Panc1 (cell line): ENCODE measurements around the gene DACH1. TPM values are rescaled to one million over a fixed set of nuclear protein-coding genes. Genes with fewer than 3 reads are reported as not detected.

Experiments
- ATAC-seq: fragments of 200-7000 bp; cut with Tn5 transposase; 2 replicates; pipeline ENCODE4 v1.9.1; 2020; ENCODE audit warnings: mild to moderate bottlenecking, moderate library complexity
- BruUV-seq: library from RNA; stranded (reverse); fragments of 400-500 nt; replicated peaks from 2 replicates; lab custom pipeline; 2021; lab: Mats Ljungman, UMichigan
- CTCF ChIA-PET: fragments of 300-600 bp; sonication (Branson Sonifier 250); formaldehyde crosslinking; loops from one replicate; lab custom pipeline; 2022; ENCODE audit warnings: antibody characterized with exemption; lab: Charles Lee
- POLR2A ChIA-PET: fragments of 300-600 bp; sonication (Branson Sonifier 250); formaldehyde crosslinking; loops from one replicate; lab custom pipeline; 2022; ENCODE audit warnings: antibody characterized with exemption; lab: Charles Lee
- DNase-seq: peaks from one replicate; pipeline ENCODE4 v3.0.0-alpha.2; 2010; ENCODE audit warnings: low read depth, low spot score
- H3K27ac ChIP-seq: 2 replicates; pipeline ENCODE4 v1.5.1; 2011; ENCODE audit warnings: mild to moderate bottlenecking, low read length, inconsistent platforms
- H3K27me3 ChIP-seq: fragments of 200-500 bp; sonication (Bioruptor generic); 2 replicates; pipeline ENCODE4 v1.6.0; 2014; ENCODE audit warnings: low read length, inconsistent platforms; ENCODE audit not compliant: control insufficient read depth, insufficient read depth
- H3K36me3 ChIP-seq: fragments of 200-500 bp; sonication (Bioruptor generic); 2 replicates; pipeline ENCODE4 v1.5.1; 2014; ENCODE audit warnings: inconsistent platforms, mild to moderate bottlenecking, low read length, moderate library complexity; ENCODE audit not compliant: control insufficient read depth, insufficient read depth
- H3K4me1 ChIP-seq: 2 replicates; pipeline ENCODE4 v1.5.1; 2011; ENCODE audit warnings: inconsistent platforms, mild to moderate bottlenecking, low read length, moderate library complexity; ENCODE audit not compliant: control insufficient read depth, insufficient read depth
- H3K4me3 ChIP-seq, 2 experiments: 2 replicates each; pipeline ENCODE4 v1.5.1; 2011 to 2012; ENCODE audit warnings: low read depth in 2 of 2, low read length in 2 of 2, mild to moderate bottlenecking in 2 of 2, inconsistent platforms in 1 of 2, moderate library complexity in 1 of 2
- H3K9me3 ChIP-seq: fragments of 200-500 bp; sonication (Bioruptor generic); 2 replicates; pipeline ENCODE4 v1.5.1; 2014; ENCODE audit warnings: low read depth, mild to moderate bottlenecking, inconsistent platforms, low read length, moderate library complexity; ENCODE audit not compliant: control insufficient read depth, insufficient read depth
- POLR2AphosphoS5 ChIP-seq: IDR thresholded peaks from 2 replicates; pipeline ENCODE4 v1.6.1; 2012; ENCODE audit warnings: mild to moderate bottlenecking, low read depth, low read length, moderate library complexity
- SIN3A ChIP-seq: IDR thresholded peaks from 2 replicates; pipeline ENCODE4 v1.6.1; 2012; ENCODE audit warnings: low read depth, mild to moderate bottlenecking, low read length, moderate library complexity, borderline replicate concordance; ENCODE audit not compliant: insufficient read depth
- TCF7L2 ChIP-seq: IDR thresholded peaks from 2 replicates; pipeline ENCODE4 v1.6.1; 2011; ENCODE audit warnings: mild to moderate bottlenecking, low read depth, low read length, inconsistent platforms
- in situ Hi-C: cut with HindIII; loops from 2 replicates; pipeline ENCODE4 v1.10.0; 2016; ENCODE audit warnings: low sequenced_read_pairs, low pct_unique_long_range_greater_than_20kb
- intact Hi-C: fragments of 100-400 bp; cut with micrococcal nuclease; formaldehyde crosslinking; loops from one replicate; pipeline ENCODE4 v1.10.0; 2022; ENCODE audit not compliant: unreplicated experiment
- total RNA-seq: library from RNA; stranded (reverse); gene quantifications from one replicate; pipeline ENCODE4 v1.2.1, GENCODE V29; 2021; ENCODE audit not compliant: unreplicated experiment
- TF ChIP-seq, protein P1 (sequence below), 2 experiments: IDR thresholded peaks; 2 replicates each; pipeline ENCODE4 v1.6.1; 2011 to 2012; ENCODE audit warnings: low read depth in 2 of 2, control low read depth in 1 of 2, low read length in 1 of 2, mild to moderate bottlenecking in 1 of 2, moderate library complexity in 1 of 2; ENCODE audit not compliant: insufficient read depth in 1 of 2
- TF ChIP-seq, protein P2 (sequence below): fragments of 450-650 bp; IDR thresholded peaks from 2 replicates; pipeline ENCODE4 v1.5.1; 2017; ENCODE audit warnings: mild to moderate bottlenecking

Gene DACH1
- total RNA-seq, 1 experiment from 2014 or later = 0.54 TPM

DNA sequence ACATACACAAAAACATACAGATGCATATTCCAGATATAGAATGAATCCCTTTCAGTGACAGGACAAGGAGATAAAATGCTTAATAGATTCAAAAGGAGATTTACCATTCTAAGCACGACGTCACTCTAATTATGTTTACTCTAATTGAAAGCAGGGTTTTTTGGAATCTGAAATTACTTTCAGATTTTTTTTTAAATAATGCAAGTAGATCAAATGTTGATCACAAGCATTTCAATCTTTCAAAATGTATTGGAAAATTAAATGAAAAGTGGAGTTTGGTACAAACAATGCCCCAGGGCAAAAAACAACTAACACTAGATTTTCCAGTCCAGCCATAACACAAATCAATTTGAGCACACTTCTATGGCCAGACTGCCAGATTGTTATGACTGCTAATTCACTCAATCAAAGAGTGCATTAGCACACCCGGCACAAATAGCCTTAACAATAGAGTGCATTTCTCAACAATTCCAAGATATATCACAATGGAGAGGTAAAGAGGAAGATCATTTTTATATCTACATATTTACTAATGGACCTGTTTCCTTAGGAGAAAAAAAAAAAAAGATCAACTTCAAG is 4.3 kb upstream of the DACH1 start:
- no peaks in the 10 kb centered on the region for H3K36me3 ChIP-seq
- ChIA-PET CTCF (interaction anchor here (0.7 kb wide), 1 partner anchor 113 kb away, joined by 5 read pairs; no protein-coding TSS in a partner anchor), POLR2A (no interaction called here)
- H3K4me3 ChIP-seq = no peak overlapping the region
- intact Hi-C loops = no loop called here
- no peaks in the 10 kb centered on the region for H3K9me3 ChIP-seq
- in situ Hi-C loops = no loop called here
- BruUV-seq = no TSS peak
- H3K27me3 ChIP-seq = peaks cover 3% of the 10 kb centered on the region; the same call in 1 of the 2 replicates
- TF ChIP-seq, protein P1, sequence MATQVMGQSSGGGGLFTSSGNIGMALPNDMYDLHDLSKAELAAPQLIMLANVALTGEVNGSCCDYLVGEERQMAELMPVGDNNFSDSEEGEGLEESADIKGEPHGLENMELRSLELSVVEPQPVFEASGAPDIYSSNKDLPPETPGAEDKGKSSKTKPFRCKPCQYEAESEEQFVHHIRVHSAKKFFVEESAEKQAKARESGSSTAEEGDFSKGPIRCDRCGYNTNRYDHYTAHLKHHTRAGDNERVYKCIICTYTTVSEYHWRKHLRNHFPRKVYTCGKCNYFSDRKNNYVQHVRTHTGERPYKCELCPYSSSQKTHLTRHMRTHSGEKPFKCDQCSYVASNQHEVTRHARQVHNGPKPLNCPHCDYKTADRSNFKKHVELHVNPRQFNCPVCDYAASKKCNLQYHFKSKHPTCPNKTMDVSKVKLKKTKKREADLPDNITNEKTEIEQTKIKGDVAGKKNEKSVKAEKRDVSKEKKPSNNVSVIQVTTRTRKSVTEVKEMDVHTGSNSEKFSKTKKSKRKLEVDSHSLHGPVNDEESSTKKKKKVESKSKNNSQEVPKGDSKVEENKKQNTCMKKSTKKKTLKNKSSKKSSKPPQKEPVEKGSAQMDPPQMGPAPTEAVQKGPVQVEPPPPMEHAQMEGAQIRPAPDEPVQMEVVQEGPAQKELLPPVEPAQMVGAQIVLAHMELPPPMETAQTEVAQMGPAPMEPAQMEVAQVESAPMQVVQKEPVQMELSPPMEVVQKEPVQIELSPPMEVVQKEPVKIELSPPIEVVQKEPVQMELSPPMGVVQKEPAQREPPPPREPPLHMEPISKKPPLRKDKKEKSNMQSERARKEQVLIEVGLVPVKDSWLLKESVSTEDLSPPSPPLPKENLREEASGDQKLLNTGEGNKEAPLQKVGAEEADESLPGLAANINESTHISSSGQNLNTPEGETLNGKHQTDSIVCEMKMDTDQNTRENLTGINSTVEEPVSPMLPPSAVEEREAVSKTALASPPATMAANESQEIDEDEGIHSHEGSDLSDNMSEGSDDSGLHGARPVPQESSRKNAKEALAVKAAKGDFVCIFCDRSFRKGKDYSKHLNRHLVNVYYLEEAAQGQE (IDR thresholded peaks at IDR 0.05; ENCODE audit: insufficient read depth in 1 of 2, low read depth in 2 of 2, low read length in 1 of 2) = no peak
- TF ChIP-seq SIN3A (no peak), POLR2AphosphoS5 (no peak)
- TF ChIP-seq, protein P2, sequence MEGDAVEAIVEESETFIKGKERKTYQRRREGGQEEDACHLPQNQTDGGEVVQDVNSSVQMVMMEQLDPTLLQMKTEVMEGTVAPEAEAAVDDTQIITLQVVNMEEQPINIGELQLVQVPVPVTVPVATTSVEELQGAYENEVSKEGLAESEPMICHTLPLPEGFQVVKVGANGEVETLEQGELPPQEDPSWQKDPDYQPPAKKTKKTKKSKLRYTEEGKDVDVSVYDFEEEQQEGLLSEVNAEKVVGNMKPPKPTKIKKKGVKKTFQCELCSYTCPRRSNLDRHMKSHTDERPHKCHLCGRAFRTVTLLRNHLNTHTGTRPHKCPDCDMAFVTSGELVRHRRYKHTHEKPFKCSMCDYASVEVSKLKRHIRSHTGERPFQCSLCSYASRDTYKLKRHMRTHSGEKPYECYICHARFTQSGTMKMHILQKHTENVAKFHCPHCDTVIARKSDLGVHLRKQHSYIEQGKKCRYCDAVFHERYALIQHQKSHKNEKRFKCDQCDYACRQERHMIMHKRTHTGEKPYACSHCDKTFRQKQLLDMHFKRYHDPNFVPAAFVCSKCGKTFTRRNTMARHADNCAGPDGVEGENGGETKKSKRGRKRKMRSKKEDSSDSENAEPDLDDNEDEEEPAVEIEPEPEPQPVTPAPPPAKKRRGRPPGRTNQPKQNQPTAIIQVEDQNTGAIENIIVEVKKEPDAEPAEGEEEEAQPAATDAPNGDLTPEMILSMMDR = no peak
- no peaks in the 10 kb centered on the region for H3K4me1 ChIP-seq
- no peak for ATAC-seq
- DNase-seq = no peak
- H3K27ac ChIP-seq = no peak overlapping the region

DNA sequence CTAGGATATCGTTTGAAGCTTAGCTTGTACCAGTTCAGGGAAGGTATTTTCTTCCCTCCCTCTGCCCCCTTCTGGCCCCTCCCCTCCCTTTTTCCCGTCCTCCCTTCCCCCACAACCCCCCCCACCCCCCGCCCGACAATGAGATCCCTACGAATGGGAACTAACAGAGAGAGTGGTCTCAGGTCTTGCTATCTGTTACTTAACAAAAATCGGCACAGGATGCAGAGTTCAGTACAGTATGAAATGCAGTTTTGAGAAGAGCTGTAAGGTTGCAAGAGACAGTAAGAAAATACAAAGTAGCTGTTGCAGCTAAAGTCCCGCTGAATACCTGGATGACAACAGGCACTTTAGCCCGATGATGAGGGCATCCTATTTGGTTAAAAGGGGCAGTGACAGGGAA is 3.1 kb upstream of the DACH1 start:
- DNase-seq (no peak), ATAC-seq (no peak)
- H3K27ac ChIP-seq = no peak overlapping the region
- ChIA-PET CTCF (no interaction called here), POLR2A (no interaction called here)
- H3K9me3 ChIP-seq = no peaks in the 10 kb centered on the region
- no peak overlapping the region for H3K4me3 ChIP-seq
- no TSS peak for BruUV-seq
- no peaks in the 10 kb centered on the region for H3K4me1 ChIP-seq
- H3K27me3 ChIP-seq = peaks cover 3% of the 10 kb centered on the region; the same call in 1 of the 2 replicates
- no peaks in the 10 kb centered on the region for H3K36me3 ChIP-seq
- TF ChIP-seq POLR2AphosphoS5 (no peak), TCF7L2 (no peak), SIN3A (no peak)
- TF ChIP-seq, protein P2 = no peak
- TF ChIP-seq, protein P1 (IDR thresholded peaks at IDR 0.05; ENCODE audit: insufficient read depth in 1 of 2, low read depth in 2 of 2, low read length in 1 of 2) = no peak
- intact Hi-C loops = no loop called here
- in situ Hi-C loops = no loop called here
